Measurements from ENCODE around the gene POU5F1. TPM values are rescaled to one million over a fixed set of nuclear protein-coding genes. Genes with fewer than 3 reads are reported as not detected.
A peak's percentile ranks its signal among the peaks of the same experiment; 100 is the strongest.
"Not testable (repeated sequence)": the region's sequence is repeated elsewhere in the genome, so short reads cannot be mapped to it uniquely, and the experiment has no call there.

The POU5F1 gene
- total RNA-seq, result not detected
- long read RNA-seq, donor 1, result 0 reads
- long read RNA-seq, donor 2, result 0 reads

DNA sequence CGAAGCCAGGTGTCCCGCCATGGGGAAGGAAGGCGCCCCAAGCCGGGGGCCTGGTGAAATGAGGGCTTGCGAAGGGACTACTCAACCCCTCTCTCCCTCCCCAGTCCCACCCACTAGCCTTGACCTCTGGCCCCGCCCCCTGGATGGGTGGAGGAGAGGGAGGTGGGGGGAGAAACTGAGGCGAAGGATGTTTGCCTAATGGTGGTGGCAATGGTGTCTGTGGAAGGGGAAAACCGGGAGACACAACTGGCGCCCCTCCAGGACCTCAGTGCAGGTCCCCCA, at the start of gene POU5F1:
Gene POU5F1 (minus strand): TSS at position 83 of the 282 bp plus-strand sequence. CDS start 62 bp downstream, at position 21.
- no peak for DNase-seq (ENCODE audit: low spot score)
- intact Hi-C loops (cut with DNase I), result no loop called here

GRCh38 chr6:31216208-31216898, 45.9 kb upstream of the POU5F1 start:
- intact Hi-C loops (cut with DNase I), result no loop called here
- no peak for DNase-seq (ENCODE audit: low spot score)

DNA sequence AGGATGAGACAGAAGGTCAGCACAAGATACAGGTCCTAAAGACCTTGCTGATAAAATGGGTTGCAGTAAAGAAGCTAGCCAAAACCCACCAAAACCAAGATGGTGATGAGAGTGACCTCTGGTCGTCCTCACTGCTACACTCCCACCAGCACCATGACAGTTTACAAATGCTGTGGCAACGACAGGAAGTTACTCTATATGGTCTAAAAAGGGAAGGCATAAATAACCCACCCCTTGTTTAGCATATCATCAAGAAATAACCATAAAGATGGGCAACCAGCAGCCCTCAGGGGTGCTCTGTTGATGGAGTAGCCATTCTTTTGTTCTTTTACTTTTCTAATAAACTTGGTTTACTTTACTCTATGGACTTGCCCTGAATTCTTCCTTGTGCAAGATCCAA, 44.7 kb upstream of the POU5F1 start:
- DNase-seq (ENCODE audit: low spot score); intact Hi-C loops (cut with DNase I): not testable (repeated sequence)

GRCh38 chr6:31214516-31214915, 44.0 kb upstream of the POU5F1 start:
- no peak for DNase-seq (ENCODE audit: low spot score)
- intact Hi-C loops (cut with DNase I), result no loop called here

DNA sequence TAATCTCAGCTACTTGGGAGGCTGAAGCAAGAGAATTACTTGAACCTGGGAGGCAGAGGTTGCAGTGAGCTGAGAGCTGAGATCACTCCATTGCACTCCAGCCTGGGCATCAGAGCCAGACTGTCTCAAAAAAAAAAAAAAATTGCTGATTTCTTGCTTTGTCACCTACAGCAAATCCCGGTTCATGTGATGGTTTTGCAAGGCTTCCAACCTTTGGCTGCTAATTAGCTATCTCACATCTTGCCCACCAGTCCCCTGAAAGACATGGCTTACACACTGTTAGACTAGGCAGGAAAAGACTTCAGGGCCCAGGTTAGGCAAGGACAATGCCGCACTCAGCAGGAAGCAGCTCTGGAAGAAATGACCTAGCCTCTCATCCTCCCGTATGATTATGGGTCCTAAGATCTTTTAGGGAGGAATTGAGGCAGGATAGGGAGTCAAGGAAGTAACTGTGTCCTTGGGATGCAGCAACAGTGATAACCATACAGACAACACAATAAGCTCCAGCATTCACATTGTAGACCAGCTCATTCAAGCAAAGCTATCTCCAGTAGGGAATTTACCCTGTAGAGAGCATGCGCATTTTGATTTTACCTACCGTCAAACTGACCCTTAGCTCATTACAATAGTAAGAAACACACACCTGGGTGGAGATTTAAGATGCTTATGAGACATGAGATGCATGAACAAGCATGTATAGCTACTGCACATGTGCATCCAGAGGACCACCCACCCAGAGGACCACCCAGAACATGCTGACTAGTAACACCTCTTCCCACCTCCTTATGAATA, 40.5 kb upstream of the POU5F1 start:
- intact Hi-C loops (cut with DNase I), result no loop called here
- DNase-seq (ENCODE audit: low spot score), result no peak

DNA sequence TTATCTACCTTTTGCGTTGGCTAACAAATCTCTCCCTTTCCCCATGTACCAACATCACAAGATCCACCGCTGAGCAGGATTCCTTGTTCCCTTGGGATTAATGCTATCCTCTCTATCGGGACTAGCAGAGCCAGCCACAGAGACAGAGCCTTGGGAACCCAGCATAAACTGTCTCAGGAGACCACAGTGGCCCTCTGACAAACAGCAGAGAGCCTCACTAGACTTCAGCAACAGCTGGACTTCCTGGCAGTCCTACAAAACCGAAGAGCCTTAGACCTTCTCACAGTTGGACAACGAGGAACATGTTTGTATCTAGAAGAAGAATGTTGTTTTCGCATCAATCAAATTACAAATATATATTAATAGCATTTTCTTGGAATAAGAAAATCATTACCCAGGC, 39.6 kb upstream of the POU5F1 start:
- intact Hi-C loops (cut with DNase I), result no loop called here
- no peak for DNase-seq (ENCODE audit: low spot score)

- intact Hi-C loops (cut with DNase I), result no loop called here
- no peak for DNase-seq (ENCODE audit: low spot score)
Measured at GRCh38 chr6:31209137-31209536, 38.7 kb upstream of the POU5F1 start.

GRCh38 chr6:31208506-31208905, 38.0 kb upstream of the POU5F1 start:
- intact Hi-C loops (cut with DNase I), result no loop called here
- no peak for DNase-seq (ENCODE audit: low spot score)

- intact Hi-C loops (cut with DNase I), result no loop called here
- no peak for DNase-seq (ENCODE audit: low spot score)
Measured at GRCh38 chr6:31205638-31206037, 35.2 kb upstream of the POU5F1 start.

DNA sequence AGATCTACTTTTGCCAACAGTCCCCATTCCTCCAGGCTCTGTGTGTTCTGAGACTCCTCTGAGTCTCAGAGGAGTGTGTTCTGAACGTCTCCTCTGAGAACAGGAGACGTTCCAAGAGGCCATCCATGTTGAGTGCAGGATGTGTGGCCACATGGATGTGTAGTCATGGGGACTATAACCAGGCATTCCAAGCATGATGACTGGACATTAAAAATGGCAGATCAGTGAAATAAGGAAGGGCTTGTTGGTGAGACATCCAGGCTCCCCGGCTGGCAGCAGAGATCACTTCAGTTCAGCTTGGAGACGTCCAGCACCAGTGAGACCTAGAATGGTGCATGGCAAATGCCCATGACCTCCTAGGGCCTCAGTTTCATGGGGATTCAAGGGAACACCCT, 34.3 kb upstream of the POU5F1 start:
- intact Hi-C loops (cut with DNase I), result no loop called here
- no peak for DNase-seq (ENCODE audit: low spot score)

GRCh38 chr6:31203345-31203979, 33.0 kb upstream of the POU5F1 start:
- intact Hi-C loops (cut with DNase I), result no loop called here
- no peak for DNase-seq (ENCODE audit: low spot score)

DNA sequence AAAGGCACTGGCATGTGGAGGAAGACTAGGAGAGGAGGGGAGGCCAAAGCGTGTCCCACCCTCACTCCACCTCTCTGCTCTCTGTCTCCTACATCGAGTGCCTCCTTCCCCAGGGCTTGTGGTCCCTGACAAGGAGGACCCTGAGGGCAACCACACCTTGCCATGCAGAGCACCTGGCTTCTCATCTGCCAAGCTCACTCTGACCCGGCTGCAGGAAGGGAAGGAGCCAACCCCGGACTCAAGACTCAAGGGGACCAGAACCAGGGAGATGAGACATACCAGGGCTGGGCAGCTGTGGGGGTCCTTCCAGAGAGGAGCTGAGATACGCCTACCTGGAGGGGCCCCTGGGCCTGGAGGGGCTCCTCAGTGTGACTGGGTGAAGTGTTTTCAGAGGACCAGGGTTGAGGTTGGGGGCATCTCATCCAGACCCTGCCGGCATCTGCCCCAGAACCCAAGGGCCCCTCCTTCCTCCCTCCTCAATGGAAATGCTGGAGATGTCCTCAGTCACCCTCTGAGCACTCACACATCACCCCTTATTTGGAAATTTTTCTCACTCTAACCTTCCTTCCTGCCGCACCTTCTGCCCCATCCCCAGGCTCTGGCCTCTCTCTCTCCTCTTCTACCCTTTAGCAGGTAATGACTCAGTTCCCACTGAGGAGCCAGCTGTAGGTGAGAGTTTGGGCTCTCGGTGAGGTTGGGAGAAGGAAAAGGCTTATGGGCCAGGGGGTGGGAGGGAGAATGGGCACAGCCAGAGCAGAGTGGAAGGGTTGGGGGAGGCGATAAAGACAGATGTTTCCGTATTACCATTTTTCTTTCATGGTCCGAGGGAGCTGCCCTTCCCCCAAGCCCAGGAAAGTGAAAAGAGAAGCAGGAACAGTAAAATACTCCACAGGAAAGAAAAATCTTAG, 32.0 kb upstream of the POU5F1 start:
- no peak for DNase-seq (ENCODE audit: low spot score)
- intact Hi-C loops (cut with DNase I), result no loop called here

- intact Hi-C loops (cut with DNase I), result loop anchor here (5.0 to 10.0 kb wide), 2 partner anchors 166 to 168 kb away; no protein-coding TSS in a partner anchor
- not testable (repeated sequence) for DNase-seq (ENCODE audit: low spot score)
Measured at GRCh38 chr6:31199105-31199452, 28.6 kb upstream of the POU5F1 start.

- intact Hi-C loops (cut with DNase I), result loop anchor here (5.0 to 10.0 kb wide), 2 partner anchors 167 to 170 kb away; no protein-coding TSS in a partner anchor
Measured at GRCh38 chr6:31197559-31198305, 27.2 kb upstream of the POU5F1 start.

GRCh38 chr6:31196251-31197022, 26.0 kb upstream of the POU5F1 start:
- intact Hi-C loops (cut with DNase I), result loop anchor here (5.0 to 10.0 kb wide), 2 partner anchors 168 to 171 kb away; no protein-coding TSS in a partner anchor
- not testable (repeated sequence) for DNase-seq (ENCODE audit: low spot score)

More at GRCh38 chr6:31197559-31198305, 27.2 kb upstream of the POU5F1 start:
- peak; percentile 98 for DNase-seq (ENCODE audit: low spot score)

DNA sequence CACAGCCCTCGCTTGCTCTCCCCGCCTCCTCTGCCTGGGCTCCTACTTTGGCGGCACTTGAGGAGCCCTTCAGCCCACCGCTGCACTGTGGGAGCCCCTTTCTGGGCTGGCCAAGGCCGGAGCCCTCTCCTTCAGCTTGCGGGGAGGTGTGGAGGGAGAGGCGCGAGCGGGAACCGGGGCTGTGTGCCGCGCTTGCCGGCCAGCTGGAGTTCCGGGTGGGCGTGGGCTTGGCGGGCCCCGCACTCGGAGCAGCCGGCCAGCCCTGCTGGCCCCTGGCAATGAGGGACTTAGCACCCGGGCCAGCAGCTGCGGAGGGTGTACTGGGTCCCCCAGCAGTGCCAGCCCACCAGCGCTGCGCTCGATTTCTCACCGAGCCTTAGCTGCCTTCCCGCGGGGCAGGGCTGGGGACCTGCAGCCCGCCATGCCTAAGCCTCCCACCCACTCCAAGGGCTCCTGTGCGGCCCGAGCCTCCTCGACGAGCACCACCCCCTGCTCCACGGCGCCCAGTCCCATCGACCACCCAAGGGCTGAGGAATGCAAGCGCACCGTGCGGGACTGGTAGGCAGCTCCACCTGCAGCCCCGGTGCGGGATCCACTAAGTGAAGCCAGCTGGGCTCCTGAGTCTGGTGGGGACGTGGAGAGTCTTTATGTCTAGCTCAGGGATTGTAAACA, 25.0 kb upstream of the POU5F1 start:
- intact Hi-C loops (cut with DNase I), result loop anchor here (5.0 to 10.0 kb wide), 2 partner anchors 169 to 172 kb away; no protein-coding TSS in a partner anchor
- not testable (repeated sequence) for DNase-seq (ENCODE audit: low spot score)

Measured in posterior vena cava (tissue), 2 donors.